ENCODE results near the gene CAT.

DNA sequence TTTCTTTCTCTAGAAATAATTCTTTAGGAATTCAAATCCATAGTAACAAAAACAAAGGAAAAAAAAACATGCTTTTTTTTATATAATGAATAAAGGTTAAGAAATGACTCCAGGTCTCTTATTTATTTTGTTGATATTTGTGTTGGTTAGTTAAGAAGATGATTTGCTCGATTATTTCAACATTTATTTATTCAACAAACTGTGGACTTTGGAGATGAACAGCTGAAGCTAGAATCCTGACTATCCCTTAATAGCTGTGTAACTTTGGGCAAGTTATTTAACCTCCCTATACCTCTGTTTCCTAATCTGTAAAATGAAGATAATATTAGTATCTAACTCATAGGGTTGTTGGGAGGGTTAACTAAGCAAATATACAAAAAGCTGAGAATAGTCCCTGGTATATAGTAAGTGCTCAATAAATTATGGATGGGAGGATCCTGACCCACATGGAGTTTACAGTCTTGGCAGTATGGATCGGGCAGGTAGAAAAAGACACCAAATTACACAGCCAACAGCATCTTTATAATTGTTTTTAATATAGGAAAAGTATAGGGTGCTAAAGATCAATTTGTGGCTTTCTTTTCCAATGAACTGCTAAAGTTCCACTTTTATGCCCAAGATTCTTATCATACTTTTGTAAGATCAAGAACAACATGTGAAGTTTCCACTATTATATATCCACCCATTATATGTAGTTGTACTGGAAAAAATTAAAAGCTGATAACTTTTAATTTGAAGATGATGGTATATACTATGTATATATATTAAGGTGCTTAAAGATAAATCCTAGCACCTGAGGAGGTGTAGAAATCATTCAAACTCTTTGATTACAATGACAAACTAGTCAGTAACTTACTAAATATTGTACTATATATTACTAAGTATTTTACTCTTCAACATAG, 1.3 kb upstream of the CAT start:
- TF ChIP-seq, protein P1, sequence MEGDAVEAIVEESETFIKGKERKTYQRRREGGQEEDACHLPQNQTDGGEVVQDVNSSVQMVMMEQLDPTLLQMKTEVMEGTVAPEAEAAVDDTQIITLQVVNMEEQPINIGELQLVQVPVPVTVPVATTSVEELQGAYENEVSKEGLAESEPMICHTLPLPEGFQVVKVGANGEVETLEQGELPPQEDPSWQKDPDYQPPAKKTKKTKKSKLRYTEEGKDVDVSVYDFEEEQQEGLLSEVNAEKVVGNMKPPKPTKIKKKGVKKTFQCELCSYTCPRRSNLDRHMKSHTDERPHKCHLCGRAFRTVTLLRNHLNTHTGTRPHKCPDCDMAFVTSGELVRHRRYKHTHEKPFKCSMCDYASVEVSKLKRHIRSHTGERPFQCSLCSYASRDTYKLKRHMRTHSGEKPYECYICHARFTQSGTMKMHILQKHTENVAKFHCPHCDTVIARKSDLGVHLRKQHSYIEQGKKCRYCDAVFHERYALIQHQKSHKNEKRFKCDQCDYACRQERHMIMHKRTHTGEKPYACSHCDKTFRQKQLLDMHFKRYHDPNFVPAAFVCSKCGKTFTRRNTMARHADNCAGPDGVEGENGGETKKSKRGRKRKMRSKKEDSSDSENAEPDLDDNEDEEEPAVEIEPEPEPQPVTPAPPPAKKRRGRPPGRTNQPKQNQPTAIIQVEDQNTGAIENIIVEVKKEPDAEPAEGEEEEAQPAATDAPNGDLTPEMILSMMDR (IDR thresholded peaks at IDR 0.05): no peak
- no peak for TF ChIP-seq EP300 (IDR thresholded peaks at IDR 0.05)
